Peyer's patch (tissue), 4 donors: ENCODE measurements around the gene ADAMTS12. TPM values are rescaled to one million over a fixed set of nuclear protein-coding genes. Genes with fewer than 3 reads are reported as not detected.

Source experiments
- DNase-seq, 3 donors: peaks; one replicate each; pipeline ENCODE4 v3.0.0-alpha.2; 2017 to 2019
- H3K27ac ChIP-seq, 4 donors: fragments of 200-600 bp; sonication (generic); one replicate each; pipeline ENCODE4 v1.5.1; 2016 to 2019
- H3K27me3 ChIP-seq, 2 donors: fragments of 200-600 bp; sonication (generic); one replicate each; pipeline ENCODE4 v1.5.1; 2019
- H3K36me3 ChIP-seq, 3 donors: fragments of 200-600 bp; sonication (generic); one replicate each; pipeline ENCODE4 v1.5.1; 2016 to 2019
- H3K4me1 ChIP-seq, 4 donors: fragments of 200-600 bp; sonication (generic); one replicate each; pipeline ENCODE4 v1.5.1; 2016 to 2019
- H3K4me3 ChIP-seq, 4 donors: fragments of 200-600 bp; sonication (generic); 1 replicate in 3 of 4; 2 replicates in 1 of 4; pipeline ENCODE4 v1.5.1; 2016 to 2019; ENCODE audit warnings: mild to moderate bottlenecking in 1 of 4
- H3K9me3 ChIP-seq, 4 donors: fragments of 200-600 bp; sonication (generic); one replicate each; pipeline ENCODE4 v1.5.1; 2016 to 2019; ENCODE audit warnings: mild to moderate bottlenecking in 1 of 4
- POLR2A ChIP-seq, 2 donors: fragments of 450-650 bp; IDR thresholded peaks; one replicate each; pipeline ENCODE4 v1.5.1; 2017; ENCODE audit warnings: antibody characterized with exemption in 2 of 2, mild to moderate bottlenecking in 2 of 2, moderate library complexity in 2 of 2
- total RNA-seq, 4 donors: library from RNA; depleted of rRNA; stranded (reverse); fragments of >200 nt; gene quantifications; one replicate each; pipeline ENCODE4 v1.1.0, GENCODE V29; 2016
- TF ChIP-seq, protein P1 (sequence below), 6 experiments: fragments of 450-650 bp in 4 of 6; fragments of 200-600 bp in 2 of 6; sonication (generic) in 1 of 6; IDR thresholded peaks; one replicate each; pipeline ENCODE4 v1.5.1; 2017 to 2019; ENCODE audit warnings: antibody characterized with exemption in 6 of 6, mild to moderate bottlenecking in 3 of 6, moderate library complexity in 1 of 6

ADAMTS12 gene
- total RNA-seq, 4 donors from 2014 or later: 0.53 to 11.6 (median 1.3) TPM

GRCh38 chr5:33631786-33632185 is 260.0 kb downstream of the ADAMTS12 start:
- H3K27ac ChIP-seq: no peak overlapping the region
- no peaks in the 10 kb centered on the region for H3K9me3 ChIP-seq
- H3K27me3 ChIP-seq: no peaks in the 10 kb centered on the region
- no peak overlapping the region for H3K4me3 ChIP-seq
- no peak for TF ChIP-seq POLR2A (IDR thresholded peaks at IDR 0.05)
- TF ChIP-seq, protein P1, sequence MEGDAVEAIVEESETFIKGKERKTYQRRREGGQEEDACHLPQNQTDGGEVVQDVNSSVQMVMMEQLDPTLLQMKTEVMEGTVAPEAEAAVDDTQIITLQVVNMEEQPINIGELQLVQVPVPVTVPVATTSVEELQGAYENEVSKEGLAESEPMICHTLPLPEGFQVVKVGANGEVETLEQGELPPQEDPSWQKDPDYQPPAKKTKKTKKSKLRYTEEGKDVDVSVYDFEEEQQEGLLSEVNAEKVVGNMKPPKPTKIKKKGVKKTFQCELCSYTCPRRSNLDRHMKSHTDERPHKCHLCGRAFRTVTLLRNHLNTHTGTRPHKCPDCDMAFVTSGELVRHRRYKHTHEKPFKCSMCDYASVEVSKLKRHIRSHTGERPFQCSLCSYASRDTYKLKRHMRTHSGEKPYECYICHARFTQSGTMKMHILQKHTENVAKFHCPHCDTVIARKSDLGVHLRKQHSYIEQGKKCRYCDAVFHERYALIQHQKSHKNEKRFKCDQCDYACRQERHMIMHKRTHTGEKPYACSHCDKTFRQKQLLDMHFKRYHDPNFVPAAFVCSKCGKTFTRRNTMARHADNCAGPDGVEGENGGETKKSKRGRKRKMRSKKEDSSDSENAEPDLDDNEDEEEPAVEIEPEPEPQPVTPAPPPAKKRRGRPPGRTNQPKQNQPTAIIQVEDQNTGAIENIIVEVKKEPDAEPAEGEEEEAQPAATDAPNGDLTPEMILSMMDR (IDR thresholded peaks at IDR 0.05): no peak
- no peak for DNase-seq
- H3K4me1 ChIP-seq: no peaks in the 10 kb centered on the region
- no peaks in the 10 kb centered on the region for H3K36me3 ChIP-seq

DNA sequence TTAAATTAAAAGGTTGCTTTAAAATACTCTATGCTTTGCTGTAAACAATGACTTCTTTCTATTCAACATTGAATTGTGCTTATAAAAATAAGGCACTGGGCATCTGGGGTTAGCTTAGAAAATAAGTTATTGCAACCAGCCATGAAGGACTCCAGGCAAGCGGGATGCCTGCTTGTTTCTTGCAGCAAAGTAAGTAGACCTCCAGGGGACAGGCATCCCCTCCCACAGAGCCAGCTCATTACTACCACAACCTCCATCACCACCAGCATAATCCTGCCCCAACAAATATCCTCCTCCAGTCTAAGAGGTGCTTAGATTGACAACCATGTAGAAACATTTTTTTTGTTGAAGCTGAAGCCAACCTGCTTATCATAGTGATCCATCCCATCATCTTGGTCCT is 260.7 kb downstream of the ADAMTS12 start:
- no peaks in the 10 kb centered on the region for H3K27me3 ChIP-seq
- TF ChIP-seq, protein P1 (IDR thresholded peaks at IDR 0.05): no peak
- no peak for TF ChIP-seq POLR2A (IDR thresholded peaks at IDR 0.05)
- no peak for DNase-seq
- no peak overlapping the region for H3K27ac ChIP-seq
- H3K9me3 ChIP-seq: no peaks in the 10 kb centered on the region
- H3K36me3 ChIP-seq: no peaks in the 10 kb centered on the region
- H3K4me3 ChIP-seq: no peak overlapping the region
- no peaks in the 10 kb centered on the region for H3K4me1 ChIP-seq

- TF ChIP-seq, protein P1 (IDR thresholded peaks at IDR 0.05): no peak
- no peak for TF ChIP-seq POLR2A (IDR thresholded peaks at IDR 0.05)
- H3K4me1 ChIP-seq: no peaks in the 10 kb centered on the region
- H3K9me3 ChIP-seq: no peaks in the 10 kb centered on the region
- H3K4me3 ChIP-seq: no peak overlapping the region
- H3K27me3 ChIP-seq: no peaks in the 10 kb centered on the region
- DNase-seq: no peak
- no peaks in the 10 kb centered on the region for H3K36me3 ChIP-seq
- H3K27ac ChIP-seq: no peak overlapping the region
Observed at GRCh38 chr5:33629999-33630398, 261.8 kb downstream of the ADAMTS12 start.

DNA sequence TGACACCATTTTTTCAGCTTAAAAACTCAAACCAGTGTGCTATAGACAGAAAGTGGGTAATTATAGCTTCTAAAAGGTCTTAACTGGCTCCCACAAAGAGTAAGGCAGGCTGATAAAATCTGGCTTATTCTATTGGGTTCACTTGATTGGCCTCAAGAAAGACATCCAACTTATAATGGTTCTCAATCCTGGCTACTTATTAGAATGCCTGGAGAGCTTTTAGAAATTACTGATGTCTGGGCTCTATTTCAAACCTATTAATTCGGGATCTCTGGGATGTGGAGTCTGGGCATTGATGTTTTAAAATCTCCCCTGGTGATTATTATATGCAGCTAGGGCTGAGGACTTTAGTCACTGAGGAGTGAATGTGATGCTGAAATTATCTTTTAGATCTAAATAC is 263.0 kb downstream of the ADAMTS12 start:
- no peak for TF ChIP-seq POLR2A (IDR thresholded peaks at IDR 0.05)
- TF ChIP-seq, protein P1 (IDR thresholded peaks at IDR 0.05): no peak
- no peak for DNase-seq
- no peaks in the 10 kb centered on the region for H3K9me3 ChIP-seq

GRCh38 chr5:33621514-33621913 is 270.3 kb downstream of the ADAMTS12 start:
- no peaks in the 10 kb centered on the region for H3K36me3 ChIP-seq
- TF ChIP-seq POLR2A (IDR thresholded peaks at IDR 0.05): no peak
- TF ChIP-seq, protein P1 (IDR thresholded peaks at IDR 0.05): no peak
- DNase-seq: no peak
- no peak overlapping the region for H3K27ac ChIP-seq
- no peaks in the 10 kb centered on the region for H3K27me3 ChIP-seq
- no peaks in the 10 kb centered on the region for H3K4me1 ChIP-seq
- no peak overlapping the region for H3K4me3 ChIP-seq
- no peaks in the 10 kb centered on the region for H3K9me3 ChIP-seq

More for the DNA sequence above, 263.0 kb downstream of the ADAMTS12 start:
- no peak overlapping the region for H3K4me3 ChIP-seq
- H3K36me3 ChIP-seq: no peaks in the 10 kb centered on the region
- H3K27me3 ChIP-seq: no peaks in the 10 kb centered on the region
- H3K27ac ChIP-seq: no peak overlapping the region
- no peaks in the 10 kb centered on the region for H3K4me1 ChIP-seq

- Histone ChIP-seq H3K27me3 (no peaks in the 10 kb centered on the region), H3K4me1 (no peaks in the 10 kb centered on the region), H3K36me3 (no peaks in the 10 kb centered on the region), H3K27ac (no peak overlapping the region), H3K9me3 (no peaks in the 10 kb centered on the region), H3K4me3 (no peak overlapping the region)
- DNase-seq: no peak
- no peak for TF ChIP-seq POLR2A (IDR thresholded peaks at IDR 0.05)
- TF ChIP-seq, protein P1 (IDR thresholded peaks at IDR 0.05): no peak
Observed at GRCh38 chr5:33614039-33614438, 277.8 kb downstream of the ADAMTS12 start.
